Thoracic aorta (tissue), 2 donors: Measurements from ENCODE around the gene TUBB2B. TPM values are rescaled to one million over a fixed set of nuclear protein-coding genes. Genes with fewer than 3 reads are reported as not detected.
"Not testable (repeated sequence)": the region's sequence is repeated elsewhere in the genome, so short reads cannot be mapped to it uniquely, and the experiment has no call there.

ENCODE experiments used
- ATAC-seq: fragments of 150-250 bp; one replicate; pipeline ENCODE4 v1.8.0; 2017; ENCODE audit warnings: low read depth; ENCODE audit not compliant: insufficient number of reproducible peaks, low FRiP score
- DNase-seq: peaks from one replicate; pipeline ENCODE4 v3.0.0-alpha.2; 2020; ENCODE audit warnings: low spot score
- H3K27ac ChIP-seq, 2 donors: fragments of 200-600 bp; sonication (generic); 1 replicate in 1 of 2; 2 replicates in 1 of 2; pipeline ENCODE4 v1.5.1; 2016; ENCODE audit warnings: mild to moderate bottlenecking in 2 of 2, moderate library complexity in 2 of 2
- H3K27me3 ChIP-seq: fragments of 200-600 bp; sonication (generic); replicated peaks from 2 replicates; pipeline ENCODE4 v1.6.0; 2016; ENCODE audit warnings: mild to moderate bottlenecking; ENCODE audit not compliant: insufficient read depth
- H3K36me3 ChIP-seq: fragments of 200-600 bp; sonication (generic); one replicate; pipeline ENCODE4 v1.5.1; 2016
- H3K4me1 ChIP-seq, 2 donors: fragments of 200-600 bp; sonication (generic); 1 replicate in 1 of 2; 2 replicates in 1 of 2; pipeline versions ENCODE4 v1.5.1 to v1.6.0; 2016; ENCODE audit warnings: low read depth in 2 of 2, mild to moderate bottlenecking in 1 of 2; ENCODE audit not compliant: control insufficient read depth in 1 of 2
- H3K4me3 ChIP-seq: fragments of 200-600 bp; sonication (generic); 2 replicates; pipeline ENCODE4 v1.5.1; 2016; ENCODE audit warnings: mild to moderate bottlenecking
- H3K9me3 ChIP-seq: fragments of 200-600 bp; sonication (generic); 2 replicates; pipeline ENCODE4 v1.5.1; 2016
- total RNA-seq, 2 donors: library from RNA; depleted of rRNA; stranded (reverse); fragments of >200 nt; gene quantifications; one replicate each; pipeline versions ENCODE4 v1.1.0 to v1.2.3, GENCODE V29; 2016
- TF ChIP-seq, protein P1 (sequence below): fragments of 200-600 bp; sonication (generic); IDR thresholded peaks from one replicate; pipeline ENCODE4 v1.5.1; 2019; ENCODE audit warnings: antibody characterized with exemption

TUBB2B gene
- total RNA-seq, 2 donors from 2014 or later: 1.8 to 3.2 TPM

- DNase-seq (no peak), ATAC-seq (no peak)
- Histone ChIP-seq H3K36me3 (no peaks in the 10 kb centered on the region), H3K4me1 (no peaks in the 10 kb centered on the region), H3K4me3 (no peak overlapping the region), H3K27me3 (no peaks in the 10 kb centered on the region), H3K27ac (no peak overlapping the region), H3K9me3 (no peaks in the 10 kb centered on the region)
- TF ChIP-seq, protein P1, sequence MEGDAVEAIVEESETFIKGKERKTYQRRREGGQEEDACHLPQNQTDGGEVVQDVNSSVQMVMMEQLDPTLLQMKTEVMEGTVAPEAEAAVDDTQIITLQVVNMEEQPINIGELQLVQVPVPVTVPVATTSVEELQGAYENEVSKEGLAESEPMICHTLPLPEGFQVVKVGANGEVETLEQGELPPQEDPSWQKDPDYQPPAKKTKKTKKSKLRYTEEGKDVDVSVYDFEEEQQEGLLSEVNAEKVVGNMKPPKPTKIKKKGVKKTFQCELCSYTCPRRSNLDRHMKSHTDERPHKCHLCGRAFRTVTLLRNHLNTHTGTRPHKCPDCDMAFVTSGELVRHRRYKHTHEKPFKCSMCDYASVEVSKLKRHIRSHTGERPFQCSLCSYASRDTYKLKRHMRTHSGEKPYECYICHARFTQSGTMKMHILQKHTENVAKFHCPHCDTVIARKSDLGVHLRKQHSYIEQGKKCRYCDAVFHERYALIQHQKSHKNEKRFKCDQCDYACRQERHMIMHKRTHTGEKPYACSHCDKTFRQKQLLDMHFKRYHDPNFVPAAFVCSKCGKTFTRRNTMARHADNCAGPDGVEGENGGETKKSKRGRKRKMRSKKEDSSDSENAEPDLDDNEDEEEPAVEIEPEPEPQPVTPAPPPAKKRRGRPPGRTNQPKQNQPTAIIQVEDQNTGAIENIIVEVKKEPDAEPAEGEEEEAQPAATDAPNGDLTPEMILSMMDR: no peak
These were observed 39.2 kb downstream of the TUBB2B start for GRCh38 chr6:3188262-3188661.

DNA sequence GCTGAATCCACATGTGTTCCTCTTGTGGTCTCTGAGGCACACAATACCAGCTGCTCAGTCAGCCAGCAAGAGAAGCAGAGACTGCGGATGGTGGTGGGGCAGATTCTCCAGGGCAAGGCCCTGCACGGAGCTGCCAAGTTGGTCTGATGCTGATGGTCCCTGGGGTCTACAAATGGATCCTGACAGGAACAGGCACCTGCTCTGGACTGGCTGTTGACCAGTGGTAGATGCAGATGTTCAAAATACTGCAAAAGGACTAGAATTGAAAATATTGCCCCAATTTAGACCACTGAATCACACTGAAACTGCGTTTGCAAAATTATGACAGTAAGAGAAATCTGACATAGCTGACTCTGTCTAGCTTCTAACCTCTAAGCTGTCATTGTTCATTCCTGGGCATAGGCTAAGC lies 40.5 kb downstream of the TUBB2B start:
- no peak for DNase-seq
- ATAC-seq: no peak
- TF ChIP-seq, protein P1: no peak
- H3K4me1 ChIP-seq: no peaks in the 10 kb centered on the region
- H3K27me3 ChIP-seq: no peaks in the 10 kb centered on the region
- H3K27ac ChIP-seq: no peak overlapping the region
- H3K36me3 ChIP-seq: no peaks in the 10 kb centered on the region
- H3K9me3 ChIP-seq: no peaks in the 10 kb centered on the region
- H3K4me3 ChIP-seq: no peak overlapping the region

GRCh38 chr6:3183066-3183465 lies 44.4 kb downstream of the TUBB2B start:
- Histone ChIP-seq H3K27me3 (no peaks in the 10 kb centered on the region), H3K4me3 (no peak overlapping the region), H3K27ac (no peak overlapping the region), H3K4me1 (no peaks in the 10 kb centered on the region), H3K9me3 (no peaks in the 10 kb centered on the region), H3K36me3 (no peaks in the 10 kb centered on the region)
- no peak for DNase-seq
- ATAC-seq: no peak
- TF ChIP-seq, protein P1: no peak

DNA sequence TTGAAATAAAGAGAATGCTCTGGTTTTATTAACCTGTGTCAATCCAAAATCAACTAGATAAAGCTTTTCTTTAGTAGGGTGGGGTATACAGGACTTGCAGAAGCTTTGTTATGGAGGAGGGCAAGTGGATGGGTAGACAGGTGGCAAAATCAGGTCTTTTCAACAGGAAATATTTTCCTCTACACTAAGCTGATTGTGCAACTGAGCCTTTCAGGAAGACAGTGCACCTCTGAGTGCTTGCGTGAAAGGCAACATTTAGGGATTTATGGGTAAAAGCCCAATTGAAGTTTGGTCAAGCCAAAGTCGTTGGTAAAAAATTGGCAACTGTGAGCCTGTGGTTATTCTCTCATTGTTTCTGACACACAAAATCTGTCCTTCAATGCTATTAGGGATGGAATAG lies 46.3 kb downstream of the TUBB2B start:
- Histone ChIP-seq H3K36me3 (no peaks in the 10 kb centered on the region), H3K9me3 (no peaks in the 10 kb centered on the region), H3K4me3 (no peak overlapping the region), H3K27ac (no peak overlapping the region), H3K4me1 (no peaks in the 10 kb centered on the region), H3K27me3 (no peaks in the 10 kb centered on the region)
- ATAC-seq (no peak), DNase-seq (no peak)
- TF ChIP-seq, protein P1: no peak

GRCh38 chr6:3179945-3180344 lies 47.5 kb downstream of the TUBB2B start:
- H3K27ac ChIP-seq: not testable (repeated sequence)
- H3K4me3 ChIP-seq: peak overlapping the region; percentile 52

DNA sequence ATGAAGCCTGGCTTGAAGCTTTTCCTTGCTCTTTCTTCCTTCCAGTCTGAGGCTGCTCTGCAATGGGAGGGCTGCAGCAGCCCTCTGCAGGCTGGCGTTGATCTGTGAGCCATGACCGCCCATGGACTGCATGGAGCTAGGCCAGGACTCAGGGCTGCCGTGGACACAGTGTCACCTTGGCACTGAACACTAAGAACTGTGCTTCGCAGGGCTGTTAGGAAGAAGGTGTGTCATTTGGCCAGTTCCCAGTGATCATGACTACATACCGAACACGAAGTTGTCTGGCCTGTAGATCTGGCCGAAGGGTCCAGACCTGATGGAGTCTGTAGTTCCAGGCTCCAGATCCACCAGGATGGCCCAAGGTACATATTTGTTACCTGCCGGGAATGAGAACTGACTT lies 48.8 kb downstream of the TUBB2B start:
- not testable (repeated sequence) for H3K4me3 ChIP-seq, H3K27me3 ChIP-seq, H3K36me3 ChIP-seq, H3K9me3 ChIP-seq, ATAC-seq, H3K27ac ChIP-seq, DNase-seq, H3K4me1 ChIP-seq

More at GRCh38 chr6:3179945-3180344, 47.5 kb downstream of the TUBB2B start:
- not testable (repeated sequence) for DNase-seq, H3K4me1 ChIP-seq, H3K9me3 ChIP-seq, H3K27me3 ChIP-seq, H3K36me3 ChIP-seq, ATAC-seq
